Renal pelvis (tissue), 4 donors: Measurements from ENCODE around the gene RAB3C. TPM values are rescaled to one million over a fixed set of nuclear protein-coding genes. Genes with fewer than 3 reads are reported as not detected.

Experiments
- DNase-seq: peaks from one replicate; pipeline ENCODE4 v3.0.0-alpha.2; 2013
- polyA plus RNA-seq, 3 donors: library from polyadenylated mRNA; unstranded; fragments of 120-200 nt; gene quantifications; one replicate each; pipeline ENCODE4 v1.2.1, GENCODE V29; 2013; ENCODE audit not compliant: insufficient read length in 3 of 3

RAB3C gene
- polyA plus RNA-seq, 3 donors = 1.4 to 3.2 (median 1.9) TPM

DNA sequence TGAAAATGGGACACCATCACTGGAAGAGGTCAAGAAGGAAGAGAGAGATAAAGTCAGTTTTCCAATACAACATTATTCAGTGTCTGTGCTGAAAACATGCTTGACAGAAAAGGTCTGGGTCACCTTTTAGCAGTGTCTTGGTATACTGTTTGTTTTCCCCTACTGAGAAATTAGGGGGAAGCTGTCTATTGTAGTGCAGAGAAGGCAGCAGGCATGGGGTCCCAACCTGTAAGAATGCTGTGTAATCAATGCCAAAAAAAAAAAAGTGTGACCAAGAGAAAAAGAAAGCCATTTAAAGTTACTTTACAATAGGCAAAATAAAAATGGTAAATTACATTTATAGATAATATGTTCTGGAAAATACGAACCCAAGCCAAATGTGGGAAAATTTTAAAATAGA lies 139.3 kb downstream of the RAB3C start:
- no peak for DNase-seq

GRCh38 chr5:58724992-58725391 lies 142.1 kb downstream of the RAB3C start:
- DNase-seq = no peak

GRCh38 chr5:58731641-58732040 lies 148.8 kb downstream of the RAB3C start:
- no peak for DNase-seq

DNA sequence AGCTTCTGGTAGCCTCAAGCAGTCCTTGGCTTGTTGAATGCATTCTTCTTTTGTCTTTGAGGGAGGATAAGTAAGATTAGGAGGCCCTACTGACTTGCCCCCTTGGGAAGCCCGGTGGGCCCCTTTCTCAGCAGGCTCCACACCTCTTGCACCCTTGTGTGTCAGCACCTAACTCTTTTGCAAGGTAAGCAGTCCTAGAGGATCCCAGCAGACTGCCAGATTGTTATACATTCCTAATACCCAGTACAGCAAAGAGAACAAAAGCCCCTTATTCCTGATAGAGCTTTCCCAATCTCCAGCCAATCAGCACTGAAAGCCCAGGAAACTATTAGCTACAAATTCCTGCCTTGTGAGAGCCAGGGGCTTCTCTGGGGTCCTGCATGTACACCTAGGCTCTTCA lies 152.8 kb downstream of the RAB3C start:
- no peak for DNase-seq

DNA sequence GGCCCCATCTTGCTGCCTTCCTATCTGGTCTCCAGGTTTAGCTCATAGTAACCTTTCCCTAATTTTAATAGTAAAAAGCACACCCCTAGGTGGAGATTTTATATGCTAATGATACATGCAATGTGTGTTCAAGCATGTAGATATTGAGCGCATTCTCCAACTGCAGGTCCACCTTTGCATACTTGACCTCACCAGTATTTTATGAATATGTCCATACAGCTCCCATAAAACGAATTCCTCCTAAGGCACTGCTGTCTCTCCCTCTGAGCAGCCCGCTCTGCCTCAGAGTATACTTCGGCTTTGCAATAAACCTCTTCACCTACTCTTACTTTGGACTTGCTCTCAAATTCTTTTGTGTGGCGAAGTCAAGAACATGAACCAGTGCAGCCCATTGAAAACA lies 153.3 kb downstream of the RAB3C start:
- DNase-seq = no peak

GRCh38 chr5:58737671-58738070 lies 154.8 kb downstream of the RAB3C start:
- no peak for DNase-seq

GRCh38 chr5:58738336-58738735 lies 155.5 kb downstream of the RAB3C start:
- no peak for DNase-seq

DNA sequence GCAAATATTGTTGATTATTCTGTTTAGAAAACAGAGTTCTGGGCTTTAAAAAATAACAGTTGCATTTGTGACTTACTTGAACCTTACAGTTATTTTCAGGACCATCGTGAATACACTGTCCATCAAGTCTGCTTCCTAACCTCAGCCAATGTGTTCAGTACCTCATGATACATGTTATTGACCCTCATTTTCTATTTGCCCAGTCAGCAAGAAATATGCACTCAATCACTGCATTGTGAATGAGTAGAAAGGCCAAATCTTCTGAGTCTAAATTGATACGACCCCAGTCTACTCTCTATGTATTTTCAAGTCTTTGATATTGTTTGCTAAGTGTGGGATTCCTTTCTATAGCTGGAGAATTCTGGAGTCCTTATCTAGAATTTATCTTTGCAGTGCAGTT lies 156.2 kb downstream of the RAB3C start:
- DNase-seq = no peak

DNA sequence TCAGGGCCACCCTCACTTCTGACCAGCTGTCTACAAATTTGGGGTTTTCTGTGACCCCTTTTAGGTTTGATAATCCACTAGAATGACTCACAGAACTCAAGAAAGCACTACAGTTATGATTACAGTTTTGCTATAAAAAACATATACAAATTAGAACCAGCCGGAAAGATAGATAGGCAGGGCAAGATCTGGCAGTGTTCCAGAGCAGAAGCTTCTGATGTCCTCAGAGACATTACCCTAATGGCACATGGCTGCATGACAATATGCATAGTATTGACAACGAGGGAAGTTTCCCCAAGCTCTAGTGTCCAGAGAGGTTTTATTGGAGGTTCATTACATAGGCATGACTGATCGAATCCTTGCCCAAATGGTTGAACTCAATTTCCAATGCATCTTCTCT lies 158.1 kb downstream of the RAB3C start:
- DNase-seq = no peak

- no peak for DNase-seq
Observed at GRCh38 chr5:58745350-58745749, 162.5 kb downstream of the RAB3C start.

- no peak for DNase-seq
Observed at GRCh38 chr5:58746321-58746720, 163.4 kb downstream of the RAB3C start.

DNA sequence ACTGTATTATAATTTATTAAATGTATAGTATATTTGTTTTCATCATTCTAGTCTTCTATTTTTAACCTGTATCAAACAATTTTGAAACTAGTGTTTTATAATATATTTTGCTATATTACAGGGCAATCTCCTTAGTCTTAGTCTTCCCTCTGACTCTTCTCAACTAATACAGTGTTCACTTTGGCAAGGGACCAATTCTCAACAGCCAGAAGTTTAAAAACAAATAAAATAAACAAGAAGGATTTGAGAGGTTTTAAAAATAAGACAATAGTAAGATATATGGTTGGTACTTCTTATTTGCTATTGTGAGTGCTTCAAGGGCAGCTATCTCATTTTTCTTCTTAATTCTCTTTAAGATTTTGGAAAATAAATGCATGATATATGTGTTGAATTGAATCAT lies 167.2 kb downstream of the RAB3C start:
- DNase-seq = no peak

GRCh38 chr5:58751222-58751837 lies 168.5 kb downstream of the RAB3C start:
- DNase-seq = no peak

DNA sequence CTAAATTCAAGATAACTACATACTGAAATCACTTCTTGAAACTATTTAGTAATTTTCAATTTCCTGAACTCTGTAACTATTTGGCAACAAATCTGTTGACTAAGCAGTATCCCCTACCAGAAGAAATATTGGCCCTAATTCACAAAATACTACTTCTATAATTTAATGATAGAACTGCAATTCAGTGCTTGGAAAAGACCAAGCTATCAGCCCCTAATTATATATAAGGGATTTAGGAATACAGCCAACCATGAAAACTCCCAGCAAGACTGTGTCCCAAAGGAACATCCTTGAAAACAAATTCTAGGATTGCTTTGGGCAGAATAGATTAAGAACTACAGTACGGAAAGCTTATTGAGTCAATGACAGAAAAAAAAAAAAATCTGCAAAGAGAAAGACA lies 169.2 kb downstream of the RAB3C start:
- DNase-seq = no peak

DNA sequence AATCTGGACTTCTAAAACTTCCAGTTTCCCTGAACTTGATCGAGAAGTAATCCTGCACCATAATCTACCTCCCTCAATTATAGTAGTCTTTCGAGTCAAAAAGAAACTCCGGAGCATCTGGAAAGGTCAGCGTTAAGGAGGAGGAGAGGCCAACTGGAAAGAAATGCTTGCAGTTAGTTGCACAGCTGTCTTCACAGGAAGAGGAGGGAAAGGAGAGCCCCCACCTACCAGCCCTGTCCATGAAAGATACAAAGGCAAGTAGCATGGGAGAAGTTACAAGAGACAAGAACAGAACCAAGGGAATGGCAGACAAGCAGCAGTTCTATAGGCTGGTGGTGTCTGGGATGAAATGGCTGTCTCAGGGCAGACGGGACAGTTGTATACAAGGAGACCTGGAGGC lies 170.6 kb downstream of the RAB3C start:
- DNase-seq = no peak

DNA sequence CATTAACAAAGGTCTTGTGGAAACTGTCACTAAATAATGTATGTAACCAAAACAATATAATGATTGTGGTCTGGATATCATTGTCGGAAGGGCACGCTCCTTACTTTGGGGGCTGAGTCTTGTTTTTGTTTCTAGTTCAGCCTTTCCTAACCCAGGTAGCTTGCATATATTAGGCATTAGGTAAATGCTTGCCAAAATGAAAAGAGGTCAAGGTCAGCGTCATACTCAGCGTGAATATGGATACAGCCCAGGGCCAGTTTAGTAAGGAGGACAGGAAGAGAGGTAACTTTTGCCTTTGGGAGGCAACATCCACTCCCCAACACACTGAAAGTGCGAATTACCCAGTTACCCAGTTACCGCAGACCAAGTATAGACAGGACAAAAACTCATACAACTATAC lies 171.4 kb downstream of the RAB3C start:
- no peak for DNase-seq

- DNase-seq = no peak
Observed at GRCh38 chr5:58755397-58755796, 172.5 kb downstream of the RAB3C start.

- DNase-seq = no peak
Observed at GRCh38 chr5:58759745-58760144, 176.9 kb downstream of the RAB3C start.

DNA sequence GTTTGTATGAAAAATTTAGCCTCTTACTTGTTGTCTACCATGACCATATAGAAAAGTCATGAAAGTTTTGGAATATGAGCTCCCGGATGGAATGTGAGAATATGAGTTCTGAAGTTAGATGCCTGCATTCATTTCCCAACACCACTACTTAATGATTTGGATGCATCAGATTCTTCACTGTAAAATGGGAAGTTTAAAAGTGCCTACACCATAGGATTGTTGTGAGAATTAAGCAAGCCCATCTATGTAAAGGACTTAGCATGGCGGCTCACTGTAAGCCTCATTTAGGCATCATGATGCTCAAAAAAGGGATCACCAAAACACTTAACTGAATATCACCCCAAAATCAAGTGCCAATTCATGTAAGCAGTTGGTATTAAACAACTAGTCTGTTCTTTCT lies 177.3 kb downstream of the RAB3C start:
- DNase-seq = no peak

DNA sequence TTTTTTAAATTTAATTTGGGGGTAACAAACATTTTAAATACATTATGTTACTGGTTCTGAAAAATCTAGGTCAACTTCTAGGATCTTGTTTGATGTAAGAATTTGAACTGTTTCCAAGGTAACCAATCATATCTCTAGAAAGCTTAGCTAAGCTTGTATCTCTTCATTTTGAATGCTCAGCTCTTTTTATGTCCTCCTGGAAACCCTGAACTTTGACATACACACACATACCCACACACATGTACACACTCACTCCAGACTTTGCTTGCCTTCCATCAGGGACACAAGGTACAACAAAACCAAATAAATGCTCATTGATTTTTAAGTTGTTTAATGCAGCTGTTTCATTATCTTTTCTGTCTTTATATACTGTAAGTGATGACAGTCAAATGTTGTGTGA lies 178.5 kb downstream of the RAB3C start:
- DNase-seq = no peak

GRCh38 chr5:58763390-58763789 lies 180.5 kb downstream of the RAB3C start:
- no peak for DNase-seq

- DNase-seq = no peak
Observed at GRCh38 chr5:58764199-58764598, 181.3 kb downstream of the RAB3C start.

DNA sequence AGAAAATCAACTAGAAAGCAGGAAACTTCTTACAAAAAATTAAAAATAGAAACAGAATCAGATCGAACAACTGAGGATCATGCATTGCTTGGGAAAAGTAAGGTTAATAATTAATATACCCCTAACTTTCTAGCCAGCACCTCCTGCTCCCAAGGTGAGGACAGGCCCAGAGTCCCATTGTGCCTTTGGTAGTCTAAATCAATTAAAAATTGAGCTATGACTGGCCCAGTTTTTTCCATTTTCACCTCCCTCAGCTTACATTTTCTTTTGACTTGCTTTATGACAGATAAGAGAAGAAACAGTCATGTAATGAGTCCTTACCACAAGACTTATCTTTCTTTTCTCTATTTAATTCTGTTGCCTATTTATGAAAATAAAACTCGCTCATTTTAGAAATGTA lies 182.2 kb downstream of the RAB3C start:
- DNase-seq = no peak

DNA sequence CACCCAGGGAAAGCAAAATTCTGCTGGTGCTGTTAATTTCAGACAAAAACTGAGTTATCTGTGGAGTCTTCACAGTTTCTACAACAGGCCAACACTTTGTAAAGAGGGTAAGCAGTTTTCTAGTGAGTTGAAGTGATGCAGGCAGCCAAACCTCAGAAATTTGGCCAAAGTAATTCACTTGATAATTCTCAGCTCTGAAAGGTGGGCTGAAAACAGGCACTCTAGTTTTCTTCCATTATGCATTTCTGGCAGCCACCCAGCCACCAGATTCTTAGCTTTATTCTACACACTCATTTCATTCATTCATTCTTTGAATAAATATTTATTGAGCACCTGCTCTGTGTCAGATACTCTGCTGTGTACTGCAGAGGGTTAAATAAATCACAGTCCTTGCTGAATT lies 184.2 kb downstream of the RAB3C start:
- DNase-seq = no peak

GRCh38 chr5:58770136-58770535 lies 187.3 kb downstream of the RAB3C start:
- no peak for DNase-seq
